ENCODE data around the gene KRT7. TPM values are rescaled to one million over a fixed set of nuclear protein-coding genes. Genes with fewer than 3 reads are reported as not detected.

KRT7 gene
- total and polyA plus RNA-seq, 9 of the 15 experiments (the other 6 are each of a cell fraction or from before 2014, with no cell fraction given), result 1.4 TPM; not detected in 8

GRCh38 chr12:52262286-52262685, 29.2 kb downstream of the KRT7 start (continued):
- no peak for TF ChIP-seq CEBPZ (IDR thresholded peaks at IDR 0.05; ENCODE audit: borderline replicate concordance, low read depth, low read length)
- no peak for TF ChIP-seq ZNF609 (CRISPR knock-in tag; IDR thresholded peaks at IDR 0.05; ENCODE audit: borderline replicate concordance)
- no peak for TF ChIP-seq NR4A1 (CRISPR knock-in tag; IDR thresholded peaks at IDR 0.05)
- no peak for TF ChIP-seq NR4A1 (tag; IDR thresholded peaks at IDR 0.05)
- TF ChIP-seq FOXK1 (CRISPR knock-in tag; IDR thresholded peaks at IDR 0.05; ENCODE audit: borderline replicate concordance), result no peak
- no peak for TF ChIP-seq NR3C1 (CRISPR knock-in tag; IDR thresholded peaks at IDR 0.05)
- no peak for TF ChIP-seq USF2 (CRISPR knock-in tag; IDR thresholded peaks at IDR 0.05)
- no peak for TF ChIP-seq UBTF (IDR thresholded peaks at IDR 0.05; ENCODE audit: borderline replicate concordance in 1 of 2, low read depth in 2 of 2, low read length in 2 of 2)

Data from K562 (cell line).